Prostate gland (tissue), 2 donors: ENCODE measurements around the gene INHBE. TPM values are rescaled to one million over a fixed set of nuclear protein-coding genes. Genes with fewer than 3 reads are reported as not detected.
A peak's percentile ranks its signal among the peaks of the same experiment; 100 is the strongest.
"Not testable (repeated sequence)": the region's sequence is repeated elsewhere in the genome, so short reads cannot be mapped to it uniquely, and the experiment has no call there.

Source experiments
- DNase-seq: peaks from one replicate; pipeline ENCODE4 v3.0.0-alpha.2; 2019; ENCODE audit warnings: low spot score
- H3K27ac ChIP-seq, 2 donors: fragments of 200-600 bp; sonication (generic); 2 replicates each; pipeline ENCODE4 v1.5.1; 2017 to 2019
- H3K27me3 ChIP-seq: fragments of 200-600 bp; sonication (generic); replicated peaks from 2 replicates; pipeline ENCODE4 v1.5.1; 2019; ENCODE audit not compliant: insufficient read depth
- H3K36me3 ChIP-seq, 2 donors: fragments of 200-600 bp; sonication (generic); 1 replicate in 1 of 2; 2 replicates in 1 of 2; pipeline versions ENCODE4 v1.5.1 to v1.8.1; 2017 to 2019
- H3K4me1 ChIP-seq: fragments of 200-600 bp; sonication (generic); replicated peaks from 2 replicates; pipeline ENCODE4 v1.5.1; 2019
- H3K4me3 ChIP-seq, 2 donors: fragments of 200-600 bp; sonication (generic); 2 replicates each; pipeline ENCODE4 v1.5.1; 2017 to 2019
- H3K9me3 ChIP-seq: fragments of 200-600 bp; sonication (generic); 2 replicates; pipeline ENCODE4 v1.5.1; 2017
- POLR2A ChIP-seq: fragments of 450-650 bp; IDR thresholded peaks from one replicate; pipeline ENCODE4 v1.6.1; 2016; ENCODE audit warnings: antibody characterized with exemption, mild to moderate bottlenecking
- POLR2AphosphoS5 ChIP-seq: sonication (generic); formaldehyde crosslinking; IDR thresholded peaks from one replicate; pipeline ENCODE4 v1.6.1; 2017; ENCODE audit warnings: antibody characterized with exemption
- WGBS: methylation state at CpG from one replicate; pipeline ENCODE4 v1.1.5; 2018; 5-methylcytosine and 5-hydroxymethylcytosine counted together
- intact Hi-C: fragments of 100-400 bp; cut with DNase I; formaldehyde crosslinking; loops from one replicate; pipeline ENCODE4 v1.14.2; 2022
- total RNA-seq, 2 donors: library from RNA; depleted of rRNA; stranded (reverse); fragments of >200 nt; gene quantifications; one replicate each; pipeline ENCODE4 v1.1.0, GENCODE V29; 2016
- TF ChIP-seq, protein P1 (sequence below), 4 experiments: fragments of 200-600 bp in 2 of 4; fragments of 450-650 bp in 2 of 4; sonication (generic) in 2 of 4; IDR thresholded peaks; 1 replicate in 3 of 4; 2 replicates in 1 of 4; pipeline ENCODE4 v1.5.1; 2016 to 2019; ENCODE audit warnings: antibody characterized with exemption in 4 of 4, mild to moderate bottlenecking in 2 of 4, moderate library complexity in 2 of 4

Gene INHBE
- total RNA-seq, 2 donors from 2014 or later, result not detected

DNA sequence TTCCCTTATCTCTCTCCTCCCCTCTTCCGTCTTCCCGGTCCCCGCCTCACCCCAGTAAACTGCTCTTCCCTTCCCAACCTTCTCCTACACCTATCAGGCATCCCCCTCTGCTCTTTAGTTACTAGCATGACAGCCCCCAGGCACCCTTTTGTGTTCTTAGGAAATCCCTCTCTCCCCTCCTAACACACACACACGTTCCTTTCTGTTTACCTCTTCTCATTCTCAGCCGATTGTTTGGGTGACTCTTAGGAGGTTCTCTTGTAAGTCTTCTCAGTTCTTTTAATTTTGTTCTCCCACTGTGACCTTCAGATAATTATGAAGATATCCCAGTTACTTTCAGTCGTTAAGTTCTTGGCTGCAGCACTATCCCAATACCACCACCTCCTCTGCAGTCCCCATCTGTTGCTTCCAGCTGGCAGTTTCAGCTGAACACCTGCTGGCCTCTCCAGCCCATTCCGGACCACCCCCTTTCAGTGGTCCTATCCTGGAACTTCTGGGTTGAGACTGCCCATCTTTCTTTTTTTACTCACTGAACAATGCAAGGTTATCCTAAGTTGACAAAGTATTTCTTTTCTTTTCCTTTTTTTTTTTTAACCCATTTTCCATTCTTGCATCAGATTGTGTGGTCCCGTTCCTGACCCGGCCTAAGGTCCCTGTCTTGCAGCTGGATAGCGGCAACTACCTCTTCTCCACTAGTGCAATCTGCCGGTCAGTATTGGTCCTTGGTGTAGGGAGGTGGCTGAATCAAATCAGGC is 33.5 kb downstream of the INHBE start:
- H3K27ac ChIP-seq, result peak overlapping the region; percentile 61 to 87
- no peaks in the 10 kb centered on the region for H3K27me3 ChIP-seq
- no peaks in the 10 kb centered on the region for H3K9me3 ChIP-seq
- no peak for DNase-seq
- peak overlapping the region; percentile 62 to 75 for H3K4me3 ChIP-seq
- peaks cover 10% of the 10 kb centered on the region for H3K4me1 ChIP-seq
- H3K36me3 ChIP-seq, result peaks cover 0 to 3% of the 10 kb centered on the region in 2 donors
- intact Hi-C loops, result no loop called here
- WGBS, result 30% methylated on average over 11 of the region's 11 CpGs
- TF ChIP-seq, protein P1, sequence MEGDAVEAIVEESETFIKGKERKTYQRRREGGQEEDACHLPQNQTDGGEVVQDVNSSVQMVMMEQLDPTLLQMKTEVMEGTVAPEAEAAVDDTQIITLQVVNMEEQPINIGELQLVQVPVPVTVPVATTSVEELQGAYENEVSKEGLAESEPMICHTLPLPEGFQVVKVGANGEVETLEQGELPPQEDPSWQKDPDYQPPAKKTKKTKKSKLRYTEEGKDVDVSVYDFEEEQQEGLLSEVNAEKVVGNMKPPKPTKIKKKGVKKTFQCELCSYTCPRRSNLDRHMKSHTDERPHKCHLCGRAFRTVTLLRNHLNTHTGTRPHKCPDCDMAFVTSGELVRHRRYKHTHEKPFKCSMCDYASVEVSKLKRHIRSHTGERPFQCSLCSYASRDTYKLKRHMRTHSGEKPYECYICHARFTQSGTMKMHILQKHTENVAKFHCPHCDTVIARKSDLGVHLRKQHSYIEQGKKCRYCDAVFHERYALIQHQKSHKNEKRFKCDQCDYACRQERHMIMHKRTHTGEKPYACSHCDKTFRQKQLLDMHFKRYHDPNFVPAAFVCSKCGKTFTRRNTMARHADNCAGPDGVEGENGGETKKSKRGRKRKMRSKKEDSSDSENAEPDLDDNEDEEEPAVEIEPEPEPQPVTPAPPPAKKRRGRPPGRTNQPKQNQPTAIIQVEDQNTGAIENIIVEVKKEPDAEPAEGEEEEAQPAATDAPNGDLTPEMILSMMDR (IDR thresholded peaks at IDR 0.05), result no peak
- no peak for TF ChIP-seq POLR2AphosphoS5
- TF ChIP-seq POLR2A, result no peak

DNA sequence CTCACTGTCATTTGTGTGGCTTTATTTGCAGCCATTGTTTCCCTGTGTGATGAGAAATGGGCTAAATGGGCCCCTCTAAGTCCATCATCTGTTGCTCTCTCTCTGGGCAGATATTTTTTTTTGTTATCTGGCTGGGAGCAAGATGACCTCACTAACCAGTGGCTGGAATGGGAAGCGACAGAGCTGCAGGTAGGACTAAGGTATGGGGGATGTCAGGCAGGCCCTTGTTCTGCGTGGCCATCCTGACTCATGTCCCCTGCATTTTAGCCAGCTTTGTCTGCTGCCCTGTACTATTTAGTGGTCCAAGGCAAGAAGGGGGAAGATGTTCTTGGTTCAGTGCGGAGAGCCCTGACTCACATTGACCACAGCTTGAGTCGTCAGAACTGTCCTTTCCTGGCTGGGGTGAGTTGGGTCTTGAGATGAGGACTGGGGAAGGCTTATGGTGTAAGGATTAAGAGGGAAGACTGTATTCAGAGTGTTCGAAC is 34.1 kb downstream of the INHBE start:
- H3K36me3 ChIP-seq, result peaks cover 0 to 3% of the 10 kb centered on the region in 2 donors
- DNase-seq, result no peak
- peaks cover 10% of the 10 kb centered on the region for H3K4me1 ChIP-seq
- peak overlapping the region; percentile 61 to 87 for H3K27ac ChIP-seq
- no peak overlapping the region for H3K4me3 ChIP-seq
- intact Hi-C loops, result no loop called here
- no peak for TF ChIP-seq POLR2AphosphoS5
- TF ChIP-seq, protein P1 (IDR thresholded peaks at IDR 0.05), result no peak
- TF ChIP-seq POLR2A, result no peak
- H3K9me3 ChIP-seq, result no peaks in the 10 kb centered on the region
- WGBS, result 91% methylated on average over 5 of the region's 5 CpGs
- H3K27me3 ChIP-seq, result no peaks in the 10 kb centered on the region

DNA sequence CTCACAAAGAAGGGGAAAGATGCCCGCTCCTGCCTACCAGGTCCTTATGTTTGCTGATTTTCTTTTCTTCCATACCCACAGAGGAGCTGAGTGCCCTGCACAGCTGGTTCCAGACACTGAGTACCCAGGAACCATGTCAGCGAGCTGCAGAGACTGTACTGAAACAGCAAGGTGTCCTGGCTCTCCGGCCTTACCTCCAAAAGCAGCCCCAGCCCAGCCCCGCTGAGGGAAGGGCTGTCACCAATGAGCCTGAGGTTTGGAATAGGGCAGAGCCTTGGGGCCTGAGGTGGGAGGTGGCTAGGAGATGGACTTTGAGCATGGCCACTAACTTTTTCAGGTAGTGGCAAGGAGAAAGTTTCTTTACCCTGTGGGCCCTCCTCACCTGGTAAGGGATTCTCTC is 35.0 kb downstream of the INHBE start:
- no peak for DNase-seq
- intact Hi-C loops, result no loop called here
- H3K9me3 ChIP-seq, result no peaks in the 10 kb centered on the region
- peak overlapping the region; percentile 75 to 87 for H3K27ac ChIP-seq
- no peaks in the 10 kb centered on the region for H3K27me3 ChIP-seq
- H3K36me3 ChIP-seq, result peaks cover 0 to 3% of the 10 kb centered on the region in 2 donors
- H3K4me3 ChIP-seq, result no peak overlapping the region
- peaks cover 10% of the 10 kb centered on the region for H3K4me1 ChIP-seq
- 97% methylated on average over 4 of the region's 4 CpGs for WGBS
- TF ChIP-seq, protein P1 (IDR thresholded peaks at IDR 0.05), result no peak
- TF ChIP-seq POLR2AphosphoS5 (no peak), POLR2A (no peak)

DNA sequence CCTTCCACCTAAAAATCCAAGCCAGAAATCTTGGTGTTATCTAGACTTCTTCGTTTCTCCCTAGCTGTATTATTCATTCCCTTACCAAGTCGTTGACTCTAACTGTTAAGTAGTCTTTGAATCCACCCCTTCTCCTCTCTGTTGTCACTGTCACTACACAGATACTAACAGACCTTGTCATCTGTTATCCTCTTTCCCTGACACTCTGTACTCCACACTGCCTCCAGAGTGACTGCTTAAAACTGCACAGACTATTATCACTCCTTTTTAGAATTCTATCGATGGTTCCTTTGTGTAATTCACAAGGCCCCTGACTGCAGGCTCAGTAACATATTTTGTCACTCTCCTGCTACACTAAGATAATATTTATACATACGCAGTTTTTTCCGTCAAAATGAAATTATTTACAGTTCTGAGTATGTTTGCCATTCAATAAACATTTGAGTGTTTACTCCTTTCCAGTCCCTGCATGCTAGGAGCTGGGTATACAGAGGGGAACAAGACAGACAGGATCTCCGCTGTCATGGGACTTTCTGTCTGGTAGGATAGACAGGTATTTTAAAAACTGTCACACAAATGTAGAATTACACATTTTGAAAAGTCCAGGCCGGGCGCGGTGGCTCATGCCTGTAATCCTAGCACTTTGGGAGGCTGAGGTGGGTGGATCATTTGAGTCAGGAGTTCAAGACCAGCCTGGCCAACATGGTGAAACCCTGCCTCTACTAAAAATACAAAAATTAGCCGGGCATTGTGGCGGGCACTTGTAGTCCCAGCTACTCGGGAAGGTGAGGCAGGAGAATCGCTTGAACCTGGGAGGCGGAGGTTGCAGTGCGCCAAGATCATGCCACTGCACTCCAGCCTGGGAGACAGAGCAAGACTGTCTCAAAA is 36.5 kb downstream of the INHBE start:
- Histone ChIP-seq H3K4me3 (no peak overlapping the region), H3K27me3 (no peaks in the 10 kb centered on the region), H3K27ac (peak overlapping the region; percentile 75 to 87), H3K9me3 (no peaks in the 10 kb centered on the region), H3K4me1 (peaks cover 10% of the 10 kb centered on the region), H3K36me3 (peaks cover 0 to 3% of the 10 kb centered on the region in 2 donors)
- peak; percentile 63 for DNase-seq
- WGBS, result 83% methylated on average over 15 of the region's 15 CpGs
- intact Hi-C loops, result no loop called here
- TF ChIP-seq POLR2A (no peak), POLR2AphosphoS5 (peak; percentile 84)
- TF ChIP-seq, protein P1 (IDR thresholded peaks at IDR 0.05), result no peak

DNA sequence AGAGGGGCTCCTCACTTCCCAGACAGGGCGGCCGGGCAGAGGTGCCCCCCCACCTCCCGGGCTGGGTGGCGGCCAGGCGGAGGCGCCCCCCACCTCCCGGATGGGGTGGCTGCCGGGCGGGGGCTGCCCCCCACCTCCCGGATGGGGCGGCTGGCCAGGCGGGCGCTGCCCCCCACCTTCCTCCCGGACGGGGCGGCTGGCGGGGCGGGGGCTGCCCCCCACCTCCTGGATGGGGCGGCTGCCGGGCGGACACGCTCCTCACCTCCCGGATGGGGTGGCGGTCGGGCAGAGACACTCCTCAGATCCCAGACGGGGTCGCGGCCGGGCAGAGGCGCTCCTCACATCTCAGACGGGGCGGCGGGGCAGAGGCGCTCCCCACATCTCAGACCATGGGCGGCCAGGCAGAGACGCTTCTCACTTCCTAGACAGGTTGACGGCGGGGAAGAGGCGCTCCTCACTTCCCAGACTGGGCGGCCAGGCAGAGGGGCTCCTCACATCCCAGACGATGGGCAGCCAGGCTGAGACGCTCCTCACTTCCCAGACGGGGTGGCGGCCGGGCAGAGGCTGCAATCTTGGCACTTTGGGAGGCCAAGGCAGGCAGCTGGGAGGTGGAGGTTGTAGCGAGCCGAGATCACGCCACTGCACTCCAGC is 40.1 kb downstream of the INHBE start:
- H3K36me3 ChIP-seq, H3K9me3 ChIP-seq, DNase-seq, H3K27ac ChIP-seq, H3K4me3 ChIP-seq, H3K27me3 ChIP-seq, H3K4me1 ChIP-seq, intact Hi-C loops: not testable (repeated sequence)
- 92% methylated on average over 19 of the region's 48 CpGs for WGBS
